NCI-H1436 treated with DMSO at 0.1 percent for 48 hours (cell line): ENCODE measurements around the gene PINLYP.
"Not testable (repeated sequence)": the region's sequence is repeated elsewhere in the genome, so short reads cannot be mapped to it uniquely, and the experiment has no call there.

Experiments used
- DNase-seq: peaks from one replicate; lab custom pipeline; 2025; lab: John Stamatoyannopoulos, UW

Gene PINLYP

GRCh38 chr19:43582495-43582894, 6.9 kb downstream of the PINLYP start:
- DNase-seq = no peak

- DNase-seq = no peak
These were observed 8.9 kb downstream of the PINLYP start for GRCh38 chr19:43584484-43584883.

- DNase-seq = no peak
These were observed 10.7 kb downstream of the PINLYP start for GRCh38 chr19:43586346-43586745.

- DNase-seq = not testable (repeated sequence)
These were observed 11.4 kb downstream of the PINLYP start for GRCh38 chr19:43587029-43587428.

- DNase-seq = no peak
These were observed 13.7 kb downstream of the PINLYP start for GRCh38 chr19:43589277-43589676.

- no peak for DNase-seq
These were observed 14.1 kb downstream of the PINLYP start for GRCh38 chr19:43589678-43590077.

- DNase-seq = no peak
These were observed 16.5 kb downstream of the PINLYP start for GRCh38 chr19:43591904-43592772.

GRCh38 chr19:43592800-43593350, 17.3 kb downstream of the PINLYP start:
- no peak for DNase-seq

GRCh38 chr19:43594081-43594697, 18.6 kb downstream of the PINLYP start:
- DNase-seq = no peak

GRCh38 chr19:43594710-43595604, 19.4 kb downstream of the PINLYP start:
- DNase-seq = peak; percentile 3

- DNase-seq = no peak
These were observed 20.0 kb downstream of the PINLYP start for GRCh38 chr19:43595605-43595998.

- peak; percentile 94 for DNase-seq
These were observed 20.6 kb downstream of the PINLYP start, which contains the start of the genes IRGQ and ZNF576 for GRCh38 chr19:43595999-43596841. Gene IRGQ (minus strand): TSS chr19:43596134. CDS start chr19:43595338, 796 bp downstream. Gene ZNF576 (plus strand): TSS chr19:43596595. CDS start chr19:43597109, 514 bp downstream.

- DNase-seq = no peak
These were observed 21.4 kb downstream of the PINLYP start for GRCh38 chr19:43596842-43597461.

- DNase-seq = no peak
These were observed 22.3 kb downstream of the PINLYP start for GRCh38 chr19:43597876-43598275.

GRCh38 chr19:43598445-43599240, 23.0 kb downstream of the PINLYP start:
- DNase-seq = no peak

- DNase-seq = no peak
These were observed 24.2 kb downstream of the PINLYP start for GRCh38 chr19:43599635-43600295.

- DNase-seq = not testable (repeated sequence)
These were observed 24.7 kb downstream of the PINLYP start for GRCh38 chr19:43600326-43600725.

GRCh38 chr19:43605875-43606568, 30.4 kb downstream of the PINLYP start:
- peak; percentile 21 for DNase-seq
